Measurements from ENCODE around the gene FBXW5. TPM values are rescaled to one million over a fixed set of nuclear protein-coding genes. Genes with fewer than 3 reads are reported as not detected.

Gene FBXW5
- 171 and 188 TPM in 2 replicates for total RNA-seq (2014; rRNA removed; shearing (Covaris generic))
- polyA plus RNA-seq (2015; cell fraction: cytosol; rRNA removed) = 83.5 and 87.0 TPM in 2 replicates
- polyA plus RNA-seq (2015; cell fraction: nucleus; rRNA removed) = 221 and 225 TPM in 2 replicates

- DNase-seq (ENCODE audit: low read depth) = peak; percentile 84
Observed at GRCh38 chr9:136944519-136945332, at the start of gene FBXW5, which contains the start of gene C8G. Gene FBXW5 (minus strand): TSS chr9:136944738. CDS start chr9:136944083, 655 bp downstream. Gene C8G (plus strand): TSS chr9:136945243. CDS start chr9:136945321, 78 bp downstream.

- no peak for DNase-seq (ENCODE audit: low read depth)
Observed at GRCh38 chr9:136992819-136993369, 48.4 kb upstream of the FBXW5 start.

GRCh38 chr9:136991993-136992818 lies 47.7 kb upstream of the FBXW5 start, which contains the start of gene PAXX:
Gene PAXX (plus strand): TSS chr9:136992422. CDS start chr9:136992444, 22 bp downstream.
- DNase-seq (ENCODE audit: low read depth) = peak; percentile 54

GRCh38 chr9:136990242-136990911 lies 45.8 kb upstream of the FBXW5 start:
- no peak for DNase-seq (ENCODE audit: low read depth)

GRCh38 chr9:136988872-136989271 lies 44.3 kb upstream of the FBXW5 start:
- no peak for DNase-seq (ENCODE audit: low read depth)

- no peak for DNase-seq (ENCODE audit: low read depth)
Observed at GRCh38 chr9:136985853-136986252, 41.3 kb upstream of the FBXW5 start.

- no peak for DNase-seq (ENCODE audit: low read depth)
Observed at GRCh38 chr9:136985027-136985602, 40.6 kb upstream of the FBXW5 start.

GRCh38 chr9:136984464-136985026 lies 40.0 kb upstream of the FBXW5 start:
- no peak for DNase-seq (ENCODE audit: low read depth)

- DNase-seq (ENCODE audit: low read depth) = no peak
Observed at GRCh38 chr9:136983656-136984314, 39.2 kb upstream of the FBXW5 start.

GRCh38 chr9:136983167-136983566 lies 38.6 kb upstream of the FBXW5 start:
- no peak for DNase-seq (ENCODE audit: low read depth)

- no peak for DNase-seq (ENCODE audit: low read depth)
Observed at GRCh38 chr9:136982232-136983051, 37.9 kb upstream of the FBXW5 start, which contains the start of gene LCNL1. Gene LCNL1 (plus strand): TSS chr9:136982993. CDS start chr9:136983587, 594 bp downstream.

- peak; percentile 30 for DNase-seq (ENCODE audit: low read depth)
Observed at GRCh38 chr9:136981588-136982231, 37.2 kb upstream of the FBXW5 start.

GRCh38 chr9:136980669-136981478 lies 36.3 kb upstream of the FBXW5 start:
- DNase-seq (ENCODE audit: low read depth) = no peak

- no peak for DNase-seq (ENCODE audit: low read depth)
Observed at GRCh38 chr9:136979769-136980587, 35.4 kb upstream of the FBXW5 start.

GRCh38 chr9:136978865-136979544 lies 34.5 kb upstream of the FBXW5 start:
- no peak for DNase-seq (ENCODE audit: low read depth)
